ENCODE measurements around the gene MTMR2.

GRCh38 chr11:95961758-95962157 lies 37.9 kb upstream of the MTMR2 start:
- TF ChIP-seq CTCF (IDR thresholded peaks at IDR 0.05): no peak
- no peak for TF ChIP-seq POLR2AphosphoS5 (IDR thresholded peaks at IDR 0.05)
- TF ChIP-seq POLR2A (IDR thresholded peaks at IDR 0.05): no peak

Measured in prostate gland (tissue), 2 donors.